ENCODE results near the gene AGFG2.

AGFG2 gene

GRCh38 chr7:100583132-100584053 lies 44.4 kb downstream of the AGFG2 start:
- peak overlapping the region; percentile 93 for H3K27ac ChIP-seq (ENCODE audit: low read depth, low read length)
- peaks cover 36% of the 10 kb centered on the region for H3K4me1 ChIP-seq (ENCODE audit: control insufficient read depth, low read length)
- H3F3A ChIP-seq (ENCODE audit: control insufficient read depth, insufficient read depth) = peaks cover 18% of the 10 kb centered on the region
- H3K36me3 ChIP-seq (ENCODE audit: control insufficient read depth, low read length) = peaks cover 52% of the 10 kb centered on the region
- H3K79me2 ChIP-seq (ENCODE audit: control insufficient read depth, low read length) = peaks cover 33% of the 10 kb centered on the region
- H4K20me1 ChIP-seq (ENCODE audit: control insufficient read depth, insufficient read depth, low read depth, low read length) = peaks cover 5% of the 10 kb centered on the region; the same call in 1 of the 2 replicates
- no peaks in the 10 kb centered on the region for H3K27me3 ChIP-seq (ENCODE audit: control insufficient read depth, low read length)
- no peaks in the 10 kb centered on the region for H3K9me2 ChIP-seq (replicated peaks; ENCODE audit: control insufficient read depth, low read length)
- H3K4me2 ChIP-seq (ENCODE audit: low read length) = peak overlapping the region; percentile 87
- no peaks in the 10 kb centered on the region for H3K9me3 ChIP-seq (ENCODE audit: control insufficient read depth, insufficient read depth, low read length)
- H3K4me3 ChIP-seq (ENCODE audit: low read length) = peak overlapping the region; percentile 78
- TF ChIP-seq EZH2phosphoT487 (IDR thresholded peaks at IDR 0.05; ENCODE audit: borderline replicate concordance, low read length) (no peak), CTCF (IDR thresholded peaks at IDR 0.05; ENCODE audit: low read depth, low read length, poor library complexity, severe bottlenecking) (no peak)

GRCh38 chr7:100584054-100584682 lies 45.2 kb downstream of the AGFG2 start:
- peaks cover 5% of the 10 kb centered on the region; the same call in 1 of the 2 replicates for H4K20me1 ChIP-seq (ENCODE audit: control insufficient read depth, insufficient read depth, low read depth, low read length)
- no peaks in the 10 kb centered on the region for H3K27me3 ChIP-seq (ENCODE audit: control insufficient read depth, low read length)
- H3F3A ChIP-seq (ENCODE audit: control insufficient read depth, insufficient read depth) = peaks cover 18% of the 10 kb centered on the region
- H3K4me3 ChIP-seq (ENCODE audit: low read length) = peak overlapping the region; percentile 78
- H3K4me2 ChIP-seq (ENCODE audit: low read length) = peak overlapping the region; percentile 87
- H3K9me2 ChIP-seq (replicated peaks; ENCODE audit: control insufficient read depth, low read length) = no peaks in the 10 kb centered on the region
- H3K27ac ChIP-seq (ENCODE audit: low read depth, low read length) = peak overlapping the region; percentile 93
- H3K36me3 ChIP-seq (ENCODE audit: control insufficient read depth, low read length) = peaks cover 45% of the 10 kb centered on the region
- peaks cover 33% of the 10 kb centered on the region for H3K79me2 ChIP-seq (ENCODE audit: control insufficient read depth, low read length)
- H3K4me1 ChIP-seq (ENCODE audit: control insufficient read depth, low read length) = peaks cover 36% of the 10 kb centered on the region
- TF ChIP-seq EZH2phosphoT487 (IDR thresholded peaks at IDR 0.05; ENCODE audit: borderline replicate concordance, low read length) (no peak), CTCF (IDR thresholded peaks at IDR 0.05; ENCODE audit: low read depth, low read length, poor library complexity, severe bottlenecking) (no peak)
- no peaks in the 10 kb centered on the region for H3K9me3 ChIP-seq (ENCODE audit: control insufficient read depth, insufficient read depth, low read length)

- peaks cover 36% of the 10 kb centered on the region for H3K4me1 ChIP-seq (ENCODE audit: control insufficient read depth, low read length)
- H3K4me3 ChIP-seq (ENCODE audit: low read length) = peak overlapping the region; percentile 78
- H3F3A ChIP-seq (ENCODE audit: control insufficient read depth, insufficient read depth) = peaks cover 18% of the 10 kb centered on the region
- H3K9me3 ChIP-seq (ENCODE audit: control insufficient read depth, insufficient read depth, low read length) = no peaks in the 10 kb centered on the region
- peak overlapping the region; percentile 87 for H3K4me2 ChIP-seq (ENCODE audit: low read length)
- no peaks in the 10 kb centered on the region for H3K27me3 ChIP-seq (ENCODE audit: control insufficient read depth, low read length)
- peaks cover 40% of the 10 kb centered on the region for H3K36me3 ChIP-seq (ENCODE audit: control insufficient read depth, low read length)
- peak overlapping the region; percentile 93 for H3K27ac ChIP-seq (ENCODE audit: low read depth, low read length)
- peaks cover 5% of the 10 kb centered on the region; the same call in 1 of the 2 replicates for H4K20me1 ChIP-seq (ENCODE audit: control insufficient read depth, insufficient read depth, low read depth, low read length)
- no peaks in the 10 kb centered on the region for H3K9me2 ChIP-seq (replicated peaks; ENCODE audit: control insufficient read depth, low read length)
- TF ChIP-seq CTCF (IDR thresholded peaks at IDR 0.05; ENCODE audit: low read depth, low read length, poor library complexity, severe bottlenecking) = no peak
- H3K79me2 ChIP-seq (ENCODE audit: control insufficient read depth, low read length) = peaks cover 33% of the 10 kb centered on the region
Observed at GRCh38 chr7:100584683-100585510, 45.9 kb downstream of the AGFG2 start.

All from DOHH2 (cell line).